Gastrocnemius medialis (tissue), 4 donors: ENCODE measurements around the gene DIABLO. TPM values are rescaled to one million over a fixed set of nuclear protein-coding genes. Genes with fewer than 3 reads are reported as not detected.
"Not testable (repeated sequence)": the region's sequence is repeated elsewhere in the genome, so short reads cannot be mapped to it uniquely, and the experiment has no call there.

ENCODE experiments used
- ATAC-seq, 2 donors: fragments of 150-250 bp; one replicate each; pipeline ENCODE4 v1.9.1; 2016
- DNase-seq, 2 donors: peaks; one replicate each; pipeline ENCODE4 v3.0.0-alpha.2; 2019
- H3K27ac ChIP-seq, 4 donors: fragments of 200-600 bp; sonication (generic); 1 replicate in 1 of 4; 2 replicates in 3 of 4; pipeline ENCODE4 v1.5.1; 2016 to 2018; ENCODE audit warnings: mild to moderate bottlenecking in 2 of 4, moderate library complexity in 1 of 4
- H3K27me3 ChIP-seq, 3 donors: fragments of 200-600 bp; sonication (generic) in 2 of 3; 1 replicate in 1 of 3; 2 replicates in 2 of 3; pipeline versions ENCODE4 v1.5.1 to v1.6.0; 2016 to 2019; ENCODE audit warnings: mild to moderate bottlenecking in 1 of 3, moderate library complexity in 1 of 3
- H3K36me3 ChIP-seq, 2 donors: fragments of 200-600 bp; sonication (generic) in 1 of 2; one replicate each; pipeline ENCODE4 v1.5.1; 2017 to 2018
- H3K4me1 ChIP-seq, 2 donors: fragments of 200-600 bp; sonication (generic) in 1 of 2; one replicate each; pipeline ENCODE4 v1.5.1; 2016 to 2017; ENCODE audit warnings: mild to moderate bottlenecking in 2 of 2
- H3K4me3 ChIP-seq, 4 donors: fragments of 200-600 bp; sonication (generic) in 3 of 4; 1 replicate in 1 of 4; 2 replicates in 3 of 4; pipeline ENCODE4 v1.5.1; 2016 to 2019; ENCODE audit warnings: mild to moderate bottlenecking in 2 of 4
- H3K9me3 ChIP-seq, 3 donors: fragments of 200-600 bp; sonication (generic) in 2 of 3; 1 replicate in 1 of 3; 2 replicates in 2 of 3; pipeline ENCODE4 v1.5.1; 2016 to 2019
- POLR2A ChIP-seq, 2 donors: fragments of 450-650 bp; IDR thresholded peaks; one replicate each; pipeline ENCODE4 v1.6.1; 2017; ENCODE audit warnings: antibody characterized with exemption in 2 of 2, mild to moderate bottlenecking in 2 of 2, moderate library complexity in 2 of 2
- in situ Hi-C, 4 donors: fragments of 200-750 bp; cut with MboI; loops; one replicate each; pipeline versions ENCODE4 v1.15.0 to v1.8.0; 2017; ENCODE audit warnings: low sequenced_read_pairs in 4 of 4
- intact Hi-C: fragments of 100-400 bp; cut with DNase I; formaldehyde crosslinking; loops from one replicate; pipeline ENCODE4 v1.15.1; 2023; ENCODE audit warnings: low total_unique reads
- total RNA-seq, 4 donors: library from RNA; depleted of rRNA; stranded (reverse); fragments of >200 nt; gene quantifications; one replicate each; pipeline versions ENCODE4 v1.1.0 to v1.2.3, GENCODE V29; 2016
- TF ChIP-seq, protein P1 (sequence below), 5 experiments: fragments of 450-650 bp in 3 of 5; fragments of 200-600 bp in 2 of 5; sonication (generic) in 2 of 5; IDR thresholded peaks in 4 of 5; conservative IDR thresholded peaks in 1 of 5; 1 replicate in 4 of 5; 2 replicates in 1 of 5; pipeline ENCODE4 v1.5.1; 2016 to 2019; ENCODE audit warnings: antibody characterized with exemption in 5 of 5, mild to moderate bottlenecking in 3 of 5, moderate library complexity in 3 of 5

DIABLO gene
- total RNA-seq, 4 donors from 2014 or later: 32.8 to 63.8 (median 44.5) TPM

- Histone ChIP-seq H3K4me1 (no peaks in the 10 kb centered on the region), H3K36me3 (no peaks in the 10 kb centered on the region), H3K27ac (no peak overlapping the region), H3K9me3 (no peaks in the 10 kb centered on the region), H3K27me3 (peaks cover 0 to 10% (median 0%) of the 10 kb centered on the region in 3 donors), H3K4me3 (no peak overlapping the region)
- intact Hi-C loops: loop anchor here (5.0 kb wide), 1 partner anchor 42 kb away; no protein-coding TSS in a partner anchor
- TF ChIP-seq, protein P1, sequence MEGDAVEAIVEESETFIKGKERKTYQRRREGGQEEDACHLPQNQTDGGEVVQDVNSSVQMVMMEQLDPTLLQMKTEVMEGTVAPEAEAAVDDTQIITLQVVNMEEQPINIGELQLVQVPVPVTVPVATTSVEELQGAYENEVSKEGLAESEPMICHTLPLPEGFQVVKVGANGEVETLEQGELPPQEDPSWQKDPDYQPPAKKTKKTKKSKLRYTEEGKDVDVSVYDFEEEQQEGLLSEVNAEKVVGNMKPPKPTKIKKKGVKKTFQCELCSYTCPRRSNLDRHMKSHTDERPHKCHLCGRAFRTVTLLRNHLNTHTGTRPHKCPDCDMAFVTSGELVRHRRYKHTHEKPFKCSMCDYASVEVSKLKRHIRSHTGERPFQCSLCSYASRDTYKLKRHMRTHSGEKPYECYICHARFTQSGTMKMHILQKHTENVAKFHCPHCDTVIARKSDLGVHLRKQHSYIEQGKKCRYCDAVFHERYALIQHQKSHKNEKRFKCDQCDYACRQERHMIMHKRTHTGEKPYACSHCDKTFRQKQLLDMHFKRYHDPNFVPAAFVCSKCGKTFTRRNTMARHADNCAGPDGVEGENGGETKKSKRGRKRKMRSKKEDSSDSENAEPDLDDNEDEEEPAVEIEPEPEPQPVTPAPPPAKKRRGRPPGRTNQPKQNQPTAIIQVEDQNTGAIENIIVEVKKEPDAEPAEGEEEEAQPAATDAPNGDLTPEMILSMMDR (IDR thresholded peaks at IDR 0.05 in 4 of 5, conservative IDR thresholded peaks at IDR 0.05 in 1 of 5): no peak
- no peak for TF ChIP-seq POLR2A (IDR thresholded peaks at IDR 0.05)
- ATAC-seq: no peak
- DNase-seq: no peak
- in situ Hi-C loops: no loop called here
Measured at GRCh38 chr12:122184517-122184916, 41.3 kb downstream of the DIABLO start.

DNA sequence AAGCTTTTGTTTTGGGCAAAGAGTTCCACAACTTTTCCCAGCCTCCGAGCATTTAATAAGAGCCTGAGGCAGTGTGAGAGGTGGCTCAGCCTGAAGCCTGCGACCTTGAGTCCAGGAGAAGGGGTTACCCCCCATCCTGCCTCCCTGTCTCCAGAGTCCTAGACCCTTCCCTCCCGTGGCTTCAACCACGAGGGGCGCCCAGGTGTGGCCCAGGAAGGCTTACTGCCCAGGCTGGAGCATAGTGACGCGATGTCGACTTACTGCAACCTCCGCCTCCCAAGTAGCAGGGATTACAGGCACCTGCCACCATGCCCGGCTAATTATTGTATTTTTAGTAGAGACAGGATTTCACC is 42.3 kb downstream of the DIABLO start:
- no peak for DNase-seq
- H3K36me3 ChIP-seq: no peaks in the 10 kb centered on the region
- in situ Hi-C loops: no loop called here
- no peak overlapping the region for H3K27ac ChIP-seq
- no peaks in the 10 kb centered on the region for H3K9me3 ChIP-seq
- ATAC-seq: no peak
- peaks cover 0 to 10% (median 0%) of the 10 kb centered on the region in 3 donors for H3K27me3 ChIP-seq
- intact Hi-C loops: loop anchor here (5.0 kb wide), 1 partner anchor 41 kb away; no protein-coding TSS in a partner anchor
- H3K4me3 ChIP-seq: peak overlapping the region in 3 of 4 donors; percentile 39 to 58 (median 48)
- TF ChIP-seq, protein P1 (IDR thresholded peaks at IDR 0.05 in 4 of 5, conservative IDR thresholded peaks at IDR 0.05 in 1 of 5): no peak
- H3K4me1 ChIP-seq: no peaks in the 10 kb centered on the region

DNA sequence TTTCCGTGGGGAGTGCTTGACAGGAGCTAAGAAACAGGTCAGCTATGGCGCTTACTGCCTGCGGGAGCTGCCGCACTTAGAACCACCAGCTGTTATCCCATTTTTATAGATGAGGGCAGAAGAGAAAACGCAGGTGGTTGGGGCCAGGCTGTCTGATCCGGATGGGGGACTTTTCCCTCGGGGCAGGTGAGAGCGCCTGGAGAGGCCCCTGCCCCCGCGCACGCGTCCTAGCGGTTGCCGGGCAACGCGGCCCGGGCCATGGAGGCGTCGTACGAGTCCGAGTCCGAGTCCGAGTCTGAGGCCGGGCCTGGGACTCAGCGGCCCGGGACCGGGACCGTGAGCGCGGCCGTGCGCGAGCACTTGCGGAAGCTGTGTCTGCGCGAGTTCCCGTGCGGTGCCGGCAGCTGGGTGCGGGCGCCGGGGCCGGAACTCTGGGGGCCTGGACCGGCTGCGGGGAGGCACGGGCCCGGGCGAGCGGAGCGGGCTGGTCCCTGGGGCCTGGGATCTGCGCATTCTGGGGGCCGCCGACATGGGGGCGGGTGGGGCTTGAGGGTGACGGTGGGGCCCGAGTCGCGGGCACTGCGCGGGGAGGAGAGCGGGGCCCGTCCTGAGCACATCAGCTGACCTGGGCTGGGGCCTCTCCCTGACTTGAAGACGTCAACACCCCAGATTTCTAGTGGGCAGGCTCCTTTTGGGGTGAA is 42.8 kb downstream of the DIABLO start, which contains the start of gene LRRC43:
Gene LRRC43, plus strand, starts transcription at position 237 of the 701 bp plus-strand sequence. Its CDS starts 22 bp downstream, at position 259.
- no peaks in the 10 kb centered on the region for H3K36me3 ChIP-seq
- in situ Hi-C loops (no loop called here), intact Hi-C loops (loop anchor here (5.0 kb wide), 1 partner anchor 41 kb away; no protein-coding TSS in a partner anchor)
- DNase-seq (no peak), ATAC-seq (peak; percentile 26 to 30)
- peaks cover 0 to 10% (median 0%) of the 10 kb centered on the region in 3 donors for H3K27me3 ChIP-seq
- H3K4me3 ChIP-seq: peak within 1 kb of the TSS; percentile 39 to 64 (median 53)
- H3K27ac ChIP-seq: no peak within 1 kb of the TSS
- no peaks in the 10 kb centered on the region for H3K9me3 ChIP-seq
- TF ChIP-seq POLR2A (IDR thresholded peaks at IDR 0.05): no peak
- TF ChIP-seq, protein P1 (IDR thresholded peaks at IDR 0.05 in 4 of 5, conservative IDR thresholded peaks at IDR 0.05 in 1 of 5): no peak
- no peaks in the 10 kb centered on the region for H3K4me1 ChIP-seq

- intact Hi-C loops, DNase-seq, in situ Hi-C loops, ATAC-seq, H3K4me3 ChIP-seq, H3K27me3 ChIP-seq, H3K9me3 ChIP-seq, H3K4me1 ChIP-seq, H3K36me3 ChIP-seq, H3K27ac ChIP-seq: not testable (repeated sequence)
Measured at GRCh38 chr12:122176473-122176872, 49.4 kb downstream of the DIABLO start.

DNA sequence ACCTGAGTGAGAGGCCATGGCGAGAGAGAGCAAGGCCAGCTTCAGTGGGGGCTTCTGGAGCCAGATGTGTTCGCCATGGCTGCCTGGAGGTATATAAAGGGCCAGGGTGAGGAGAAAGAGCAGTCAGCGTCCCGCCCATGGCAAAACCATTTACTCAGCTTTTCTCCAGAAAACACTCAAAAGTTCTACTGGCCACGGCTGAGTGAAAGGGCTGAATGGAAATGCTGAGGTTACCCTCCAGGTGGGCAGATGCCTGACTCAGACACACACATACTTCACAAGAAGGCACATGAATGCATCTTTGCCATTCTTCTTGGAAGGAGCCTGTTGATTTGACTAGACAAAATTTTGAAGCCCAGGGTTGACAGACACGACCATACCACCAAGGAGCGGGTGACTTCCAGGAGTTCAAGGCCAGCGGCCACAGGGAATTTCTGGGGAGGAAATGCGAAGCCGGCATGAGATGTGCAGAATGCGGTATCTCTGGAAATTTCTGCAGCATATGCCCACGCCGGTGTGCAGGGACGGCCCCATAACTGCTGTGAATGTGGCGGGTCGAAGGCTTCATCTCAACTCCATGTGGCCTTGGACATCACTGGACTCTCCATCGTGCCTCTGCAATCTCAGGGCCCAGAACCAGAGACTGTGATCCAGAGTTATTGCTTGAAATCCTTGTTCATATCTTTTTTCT is 51.6 kb downstream of the DIABLO start, which contains the start of gene IL31:
Gene IL31, minus strand, starts transcription at position 67 of the 691 bp plus-strand sequence. Its CDS starts 49 bp downstream, at position 18.
- intact Hi-C loops (no loop called here), in situ Hi-C loops (no loop called here)
- no peak within 1 kb of the TSS for H3K27ac ChIP-seq
- H3K27me3 ChIP-seq: peaks cover 0 to 3% (median 0%) of the 10 kb centered on the region in 3 donors
- no peak for DNase-seq
- H3K4me3 ChIP-seq: no peak within 1 kb of the TSS
- TF ChIP-seq POLR2A (IDR thresholded peaks at IDR 0.05): no peak
- TF ChIP-seq, protein P1 (IDR thresholded peaks at IDR 0.05 in 4 of 5, conservative IDR thresholded peaks at IDR 0.05 in 1 of 5): no peak
- H3K36me3 ChIP-seq: no peaks in the 10 kb centered on the region
- H3K9me3 ChIP-seq: no peaks in the 10 kb centered on the region
- ATAC-seq: no peak
- H3K4me1 ChIP-seq: no peaks in the 10 kb centered on the region
